Activated naive CD4-positive, alpha-beta T cell treated with anti-CD3 and anti-CD28 coated beads, Interleukin-2, amount 50 U/mL, for 24 hours (primary cell): Measurements from ENCODE around the gene ACOT12.

Source experiments
- H3K27ac Mint-ChIP-seq: one replicate; pipeline ENCODE4 v1.8.0; 2021; ENCODE audit warnings: mild to moderate bottlenecking, mixed read lengths
- H3K27me3 Mint-ChIP-seq: one replicate; pipeline ENCODE4 v1.8.0; 2021; ENCODE audit warnings: mixed read lengths
- H3K36me3 Mint-ChIP-seq: one replicate; pipeline ENCODE4 v1.8.0; 2021; ENCODE audit warnings: mixed read lengths
- H3K4me1 Mint-ChIP-seq: one replicate; pipeline ENCODE4 v1.8.0; 2021; ENCODE audit warnings: mixed read lengths
- H3K4me3 Mint-ChIP-seq: one replicate; pipeline ENCODE4 v1.8.0; 2021; ENCODE audit warnings: mild to moderate bottlenecking, mixed read lengths
- H3K9me3 Mint-ChIP-seq: one replicate; pipeline ENCODE4 v1.8.0; 2021; ENCODE audit warnings: mixed read lengths

ACOT12 gene

DNA sequence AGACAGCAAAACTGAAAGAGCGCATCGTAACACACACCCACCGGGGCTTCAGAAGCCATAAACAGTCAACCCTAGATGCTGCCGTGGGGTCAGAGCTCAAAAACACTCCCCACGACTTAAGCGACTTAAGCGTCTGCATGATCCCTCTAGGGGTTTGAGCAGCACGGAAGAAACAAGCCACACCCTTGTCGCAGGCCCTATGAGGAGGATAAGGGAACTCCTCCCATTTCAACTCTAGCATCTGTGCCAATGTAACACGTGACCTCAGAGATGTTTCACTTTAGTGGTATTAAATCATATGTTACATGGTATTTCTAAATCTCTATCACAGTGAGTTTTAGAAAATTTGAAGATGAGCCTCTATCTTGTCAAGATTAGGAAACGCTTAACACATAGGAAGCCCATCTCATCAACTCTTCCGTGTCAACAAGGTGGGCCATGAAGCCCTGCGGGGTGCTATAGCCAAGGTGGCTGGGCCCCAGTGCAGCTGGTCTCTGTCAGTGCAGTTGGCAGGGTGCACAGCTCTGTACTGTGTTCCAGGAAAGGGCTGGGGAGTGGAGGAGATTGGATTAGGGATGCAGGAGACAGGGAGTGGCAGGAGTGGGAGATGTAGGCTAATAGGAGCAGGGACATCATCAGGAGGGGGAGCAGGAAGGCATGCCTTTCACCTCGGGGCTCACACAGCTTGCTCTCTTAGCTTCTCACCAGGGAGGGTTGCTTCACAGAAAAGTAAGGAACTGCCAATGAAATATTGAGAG is 59.5 kb downstream of the ACOT12 start:
- Mint-ChIP-seq H3K9me3 (no peaks in the 10 kb centered on the region), H3K4me1 (no peaks in the 10 kb centered on the region), H3K27ac (no peak overlapping the region), H3K27me3 (no peaks in the 10 kb centered on the region), H3K4me3 (no peak overlapping the region), H3K36me3 (peaks cover 1% of the 10 kb centered on the region)

DNA sequence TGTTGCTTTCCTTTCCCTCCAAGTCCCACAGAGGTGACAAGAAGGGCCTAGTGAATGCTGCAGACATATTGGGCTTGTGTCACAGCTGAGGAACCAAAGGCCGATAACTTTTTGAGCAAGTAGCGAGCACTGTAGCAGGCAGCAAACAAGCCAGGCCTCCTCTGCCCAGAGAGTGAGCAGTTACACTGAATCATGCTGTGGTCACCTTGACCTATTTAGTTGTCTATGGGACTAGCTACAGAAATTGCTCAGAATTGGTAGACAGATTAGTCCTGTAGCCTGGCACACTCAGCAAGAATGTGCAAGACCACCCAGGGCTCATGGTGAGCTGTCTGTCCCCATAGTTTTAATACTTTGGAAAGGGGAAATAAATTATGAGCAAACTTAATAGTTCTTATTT is 67.4 kb downstream of the ACOT12 start:
- Mint-ChIP-seq H3K36me3 (no peaks in the 10 kb centered on the region), H3K27me3 (peaks cover 2% of the 10 kb centered on the region), H3K4me3 (no peak overlapping the region), H3K9me3 (no peaks in the 10 kb centered on the region), H3K27ac (no peak overlapping the region), H3K4me1 (no peaks in the 10 kb centered on the region)

DNA sequence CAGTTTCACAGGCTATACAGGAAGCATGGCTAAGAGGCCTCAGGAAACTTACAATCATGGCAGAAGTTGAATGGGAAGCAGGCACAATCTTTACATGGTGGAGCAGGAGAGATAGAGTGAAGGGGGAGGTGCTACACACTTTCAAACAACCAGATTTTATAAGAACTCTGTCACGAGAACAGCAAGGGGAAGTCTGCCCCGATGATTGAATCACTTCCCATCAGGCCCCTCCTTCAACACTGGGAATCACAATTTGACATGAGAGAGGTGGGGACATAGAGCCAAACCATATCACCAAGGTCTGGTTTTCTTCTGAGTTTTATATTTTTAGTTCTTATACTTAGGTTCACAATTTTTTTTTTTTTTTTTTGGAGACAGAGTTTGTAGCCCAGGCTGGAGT is 76.4 kb downstream of the ACOT12 start:
- H3K4me1 Mint-ChIP-seq: no peaks in the 10 kb centered on the region
- no peak overlapping the region for H3K27ac Mint-ChIP-seq
- H3K36me3 Mint-ChIP-seq: peaks cover 6% of the 10 kb centered on the region
- no peaks in the 10 kb centered on the region for H3K27me3 Mint-ChIP-seq
- no peaks in the 10 kb centered on the region for H3K9me3 Mint-ChIP-seq
- H3K4me3 Mint-ChIP-seq: no peak overlapping the region

DNA sequence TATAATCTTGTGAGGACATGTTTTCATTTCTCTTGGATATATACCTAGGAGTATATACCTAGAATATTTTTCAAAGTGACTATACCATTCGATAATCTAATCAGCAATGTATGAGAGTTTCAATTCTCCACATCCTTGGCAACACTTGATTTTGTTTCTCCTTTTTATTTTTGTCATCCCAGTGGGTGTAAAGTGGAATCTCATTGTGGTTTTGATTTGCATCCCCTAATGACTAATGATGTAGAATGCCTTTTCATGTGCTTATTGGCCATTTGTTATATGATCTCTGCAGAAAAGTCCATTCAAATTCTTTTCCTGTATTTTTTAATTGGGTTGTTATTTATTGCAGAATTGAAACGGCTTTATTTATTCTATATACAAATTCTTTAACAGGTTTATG is 77.4 kb downstream of the ACOT12 start:
- H3K9me3 Mint-ChIP-seq: no peaks in the 10 kb centered on the region
- H3K27me3 Mint-ChIP-seq: no peaks in the 10 kb centered on the region

DNA sequence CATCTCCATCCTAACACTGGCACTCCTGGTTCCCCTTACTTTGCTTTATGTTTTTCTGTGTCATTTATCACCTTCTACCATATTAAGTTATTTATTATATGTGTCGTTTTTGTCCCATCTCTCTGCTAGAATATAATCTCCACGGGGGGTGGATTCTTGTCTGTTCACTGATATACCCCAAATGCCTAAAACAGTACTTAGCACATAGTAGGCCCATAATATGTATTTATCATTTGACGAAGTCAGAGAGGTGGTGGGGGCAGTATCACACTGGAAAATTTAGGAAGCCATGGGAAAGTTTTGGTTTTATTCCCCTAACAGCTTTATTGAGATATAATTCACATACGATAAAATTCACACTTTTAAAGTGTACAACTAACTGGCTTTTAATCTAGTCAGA is 78.1 kb downstream of the ACOT12 start:
- Mint-ChIP-seq H3K27me3 (no peaks in the 10 kb centered on the region), H3K4me1 (no peaks in the 10 kb centered on the region), H3K36me3 (peaks cover 8% of the 10 kb centered on the region), H3K9me3 (no peaks in the 10 kb centered on the region), H3K4me3 (no peak overlapping the region), H3K27ac (no peak overlapping the region)

More for the DNA sequence above, 77.4 kb downstream of the ACOT12 start:
- Mint-ChIP-seq H3K27ac (no peak overlapping the region), H3K4me3 (no peak overlapping the region), H3K4me1 (no peaks in the 10 kb centered on the region), H3K36me3 (peaks cover 6% of the 10 kb centered on the region)

DNA sequence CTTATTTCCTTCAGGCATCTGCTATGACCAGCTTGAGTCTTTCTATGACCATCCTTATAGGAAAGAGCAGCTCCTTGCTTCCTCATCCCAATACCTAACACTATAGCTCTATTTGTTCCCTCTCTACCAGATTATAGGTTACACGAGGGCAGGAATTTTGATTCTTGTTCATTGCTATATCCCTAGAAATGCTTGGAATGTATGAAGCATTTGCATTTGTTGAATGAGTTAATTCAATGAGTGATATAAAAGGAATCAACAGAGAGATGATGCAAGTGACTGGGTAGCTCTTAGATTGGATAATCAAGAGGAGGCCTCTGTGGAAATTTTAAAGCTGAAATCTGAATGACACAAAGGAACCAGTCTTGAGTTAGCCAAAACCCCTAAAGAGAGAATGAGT is 78.6 kb downstream of the ACOT12 start:
- H3K4me1 Mint-ChIP-seq: no peaks in the 10 kb centered on the region
- peaks cover 8% of the 10 kb centered on the region for H3K36me3 Mint-ChIP-seq
- H3K9me3 Mint-ChIP-seq: no peaks in the 10 kb centered on the region
- H3K27me3 Mint-ChIP-seq: no peaks in the 10 kb centered on the region
- H3K27ac Mint-ChIP-seq: no peak overlapping the region
- no peak overlapping the region for H3K4me3 Mint-ChIP-seq

DNA sequence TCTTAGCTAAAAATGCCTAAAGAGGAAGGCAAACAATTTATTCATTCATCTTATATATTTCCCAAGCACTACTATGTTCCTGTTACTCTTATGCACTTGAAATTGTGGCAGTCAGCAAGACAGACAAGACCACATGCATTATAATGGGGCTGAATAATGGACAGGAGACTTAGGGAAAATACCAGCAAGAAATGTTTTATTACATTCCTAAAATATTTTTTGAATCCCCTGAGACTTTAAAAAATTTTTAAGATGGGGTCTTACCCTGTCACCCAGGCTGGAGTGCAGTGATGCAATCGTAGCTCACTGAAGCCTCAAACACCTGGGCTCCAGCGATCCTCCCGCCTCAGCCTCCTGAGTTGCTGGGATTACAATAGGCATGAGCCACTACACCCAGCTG is 79.4 kb downstream of the ACOT12 start:
- Mint-ChIP-seq H3K4me1 (no peaks in the 10 kb centered on the region), H3K27me3 (no peaks in the 10 kb centered on the region), H3K27ac (peak overlapping the region; percentile 14), H3K4me3 (no peak overlapping the region), H3K9me3 (no peaks in the 10 kb centered on the region), H3K36me3 (peaks cover 10% of the 10 kb centered on the region)

DNA sequence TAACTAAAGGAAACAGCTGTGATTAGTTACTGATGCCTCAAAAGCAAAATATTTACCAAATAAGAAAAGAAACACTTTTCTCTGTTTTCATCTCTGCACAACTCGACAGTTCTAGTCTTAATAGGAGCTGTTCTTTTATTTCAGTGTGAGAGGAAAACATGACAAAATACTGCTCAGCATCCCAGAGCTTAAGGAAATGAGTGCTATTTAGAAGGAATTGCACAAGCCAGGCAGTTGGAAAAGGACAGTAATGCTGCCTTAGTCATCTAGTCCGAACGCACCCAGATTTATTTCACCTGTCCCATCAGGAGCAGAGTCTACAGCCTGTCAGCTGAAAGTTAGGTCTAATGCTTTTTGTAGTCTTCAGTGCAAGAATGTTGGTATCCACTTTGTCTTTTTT is 80.2 kb downstream of the ACOT12 start:
- H3K4me1 Mint-ChIP-seq: no peaks in the 10 kb centered on the region
- H3K9me3 Mint-ChIP-seq: no peaks in the 10 kb centered on the region
- no peak overlapping the region for H3K27ac Mint-ChIP-seq
- no peak overlapping the region for H3K4me3 Mint-ChIP-seq
- H3K27me3 Mint-ChIP-seq: no peaks in the 10 kb centered on the region
- peaks cover 10% of the 10 kb centered on the region for H3K36me3 Mint-ChIP-seq

DNA sequence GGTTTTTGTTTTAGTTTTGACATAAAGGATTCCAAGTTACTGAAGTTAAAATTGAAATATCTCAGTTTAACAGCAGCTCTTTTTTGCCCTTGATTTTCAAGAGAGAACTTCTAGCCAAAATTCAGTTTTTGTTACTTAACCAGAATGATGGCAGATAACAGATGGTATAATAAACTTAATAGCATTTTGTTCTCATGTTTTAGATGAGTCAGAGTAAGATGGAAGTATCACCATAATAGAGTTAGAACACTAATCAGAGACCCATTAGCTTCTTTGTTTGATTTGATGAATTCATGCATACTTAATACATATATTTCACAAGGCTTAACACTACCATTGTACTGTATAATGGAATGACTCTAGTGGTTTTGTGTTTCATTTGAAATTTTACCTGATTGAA is 80.7 kb downstream of the ACOT12 start:
- H3K27me3 Mint-ChIP-seq: no peaks in the 10 kb centered on the region
- no peak overlapping the region for H3K4me3 Mint-ChIP-seq
- H3K36me3 Mint-ChIP-seq: peaks cover 10% of the 10 kb centered on the region
- H3K27ac Mint-ChIP-seq: no peak overlapping the region
- H3K9me3 Mint-ChIP-seq: no peaks in the 10 kb centered on the region
- no peaks in the 10 kb centered on the region for H3K4me1 Mint-ChIP-seq

DNA sequence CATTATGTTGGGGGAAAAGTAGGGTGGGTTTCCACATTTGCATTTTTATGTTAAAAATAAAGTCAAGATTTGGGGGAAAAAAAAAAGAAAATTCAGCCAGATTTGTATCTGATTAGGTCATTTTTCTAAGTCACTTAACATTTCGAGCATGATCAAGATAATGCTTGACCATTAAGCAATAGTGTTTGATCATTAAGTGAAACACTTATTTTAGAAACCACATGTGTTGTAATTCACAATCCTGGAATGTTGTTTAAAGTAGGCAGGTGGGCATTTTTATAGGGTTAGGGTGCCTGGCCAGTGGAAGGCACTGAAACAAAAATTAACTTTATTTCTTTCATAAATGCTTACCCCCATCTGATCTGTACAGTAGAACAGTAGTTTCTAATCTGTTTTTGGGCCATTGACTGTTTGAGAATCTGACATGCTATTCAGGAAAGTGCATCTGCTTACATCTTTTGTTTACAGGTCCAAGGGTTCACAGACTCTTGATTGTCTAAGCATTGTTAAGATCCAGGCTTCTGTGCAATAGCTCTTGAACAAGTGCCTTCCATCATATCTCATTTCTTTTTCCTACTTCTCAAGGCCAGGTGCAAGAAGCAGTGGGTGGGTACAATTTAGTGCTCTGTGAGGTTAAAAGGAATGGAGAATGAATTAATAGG is 83.4 kb downstream of the ACOT12 start:
- H3K36me3 Mint-ChIP-seq: peaks cover 10% of the 10 kb centered on the region
- H3K27ac Mint-ChIP-seq: peak overlapping the region; percentile 23
- no peaks in the 10 kb centered on the region for H3K27me3 Mint-ChIP-seq
- H3K9me3 Mint-ChIP-seq: no peaks in the 10 kb centered on the region
- H3K4me3 Mint-ChIP-seq: no peak overlapping the region
- peaks cover 6% of the 10 kb centered on the region for H3K4me1 Mint-ChIP-seq

DNA sequence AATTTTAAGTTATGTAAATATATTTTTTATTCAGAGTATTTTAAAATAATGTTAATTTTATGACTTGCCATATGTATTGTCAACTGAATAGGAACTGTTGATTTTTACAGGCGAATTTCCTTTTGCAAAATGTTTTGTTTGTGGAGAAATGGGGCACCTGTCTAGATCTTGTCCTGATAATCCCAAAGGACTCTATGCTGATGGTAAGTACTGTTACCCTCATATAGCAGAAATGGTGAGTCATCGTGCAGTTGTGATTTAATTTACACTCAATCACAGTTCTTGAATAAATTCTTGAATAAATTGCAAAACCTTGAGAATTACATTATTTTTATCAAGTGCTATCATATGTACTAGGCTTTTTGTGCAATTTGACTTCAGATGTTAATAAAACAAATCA is 85.1 kb downstream of the ACOT12 start:
- H3K4me3 Mint-ChIP-seq: no peak overlapping the region
- H3K9me3 Mint-ChIP-seq: no peaks in the 10 kb centered on the region
- peaks cover 8% of the 10 kb centered on the region for H3K36me3 Mint-ChIP-seq

DNA sequence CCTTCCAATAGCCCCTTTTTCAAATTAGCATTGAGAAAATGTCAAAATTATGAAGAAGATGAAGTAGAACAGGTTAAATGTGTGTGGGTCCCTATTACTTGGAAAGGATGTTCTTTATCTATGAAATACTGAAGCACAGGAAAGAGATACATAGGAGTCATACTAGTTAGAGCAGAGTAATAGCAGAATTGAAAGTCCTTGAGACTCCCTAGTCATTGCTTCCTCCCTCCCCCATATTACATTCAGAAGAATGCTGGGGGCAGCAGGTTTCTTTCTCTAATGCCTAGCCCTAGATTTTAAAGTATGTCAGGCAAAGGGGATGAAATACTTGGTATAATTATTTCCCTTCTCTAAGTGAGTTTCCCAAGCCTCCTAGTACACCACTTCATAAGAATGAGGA is 88.1 kb downstream of the ACOT12 start:
- Mint-ChIP-seq H3K4me1 (peaks cover 34% of the 10 kb centered on the region), H3K4me3 (no peak overlapping the region), H3K27me3 (no peaks in the 10 kb centered on the region), H3K36me3 (peaks cover 4% of the 10 kb centered on the region), H3K9me3 (no peaks in the 10 kb centered on the region), H3K27ac (no peak overlapping the region)

More for the DNA sequence above, 85.1 kb downstream of the ACOT12 start:
- Mint-ChIP-seq H3K27me3 (no peaks in the 10 kb centered on the region), H3K4me1 (peaks cover 18% of the 10 kb centered on the region), H3K27ac (no peak overlapping the region)

DNA sequence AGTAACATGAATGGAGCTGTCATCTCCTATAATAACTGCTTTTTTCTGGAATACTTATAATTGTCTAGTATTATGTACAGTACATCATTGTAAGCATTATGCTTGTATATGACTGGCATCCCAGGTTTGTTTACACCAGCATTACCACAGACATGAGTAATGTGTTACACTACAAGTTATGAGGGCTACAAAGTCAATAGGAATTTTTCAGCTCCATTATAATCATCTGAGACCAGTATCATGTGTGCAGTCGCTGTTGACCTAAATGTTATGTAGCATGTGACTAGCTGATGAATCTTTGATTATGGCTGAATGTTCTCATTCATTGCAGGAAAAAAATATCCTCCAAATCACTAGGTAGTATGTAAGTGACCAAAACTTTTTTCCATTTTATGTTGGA is 90.4 kb downstream of the ACOT12 start:
- peaks cover 53% of the 10 kb centered on the region for H3K4me1 Mint-ChIP-seq
- H3K9me3 Mint-ChIP-seq: no peaks in the 10 kb centered on the region
- peak overlapping the region; percentile 42 for H3K4me3 Mint-ChIP-seq
- peaks cover 3% of the 10 kb centered on the region for H3K36me3 Mint-ChIP-seq
- H3K27ac Mint-ChIP-seq: no peak overlapping the region
- no peaks in the 10 kb centered on the region for H3K27me3 Mint-ChIP-seq

DNA sequence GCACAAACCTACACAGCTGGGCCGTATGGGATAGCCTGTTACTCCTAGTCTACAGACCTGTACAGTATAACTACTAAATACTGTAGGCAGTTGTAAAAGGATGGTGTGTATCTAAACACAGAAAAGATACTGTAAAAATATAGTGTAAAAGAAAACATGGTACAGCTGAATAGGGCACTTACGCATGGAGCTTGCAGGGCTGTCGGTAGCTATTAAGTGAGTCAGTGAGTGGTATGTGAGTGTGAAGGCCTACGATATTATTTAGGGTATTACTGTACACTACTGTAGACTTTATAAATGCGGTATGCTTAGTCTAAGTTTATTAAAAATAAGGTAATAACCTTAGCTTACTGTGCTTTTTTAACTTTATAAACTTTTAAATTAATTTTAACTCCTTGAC is 91.3 kb downstream of the ACOT12 start:
- Mint-ChIP-seq H3K36me3 (peaks cover 3% of the 10 kb centered on the region), H3K4me1 (peaks cover 61% of the 10 kb centered on the region), H3K9me3 (no peaks in the 10 kb centered on the region), H3K27ac (no peak overlapping the region), H3K27me3 (no peaks in the 10 kb centered on the region), H3K4me3 (peak overlapping the region; percentile 93)

DNA sequence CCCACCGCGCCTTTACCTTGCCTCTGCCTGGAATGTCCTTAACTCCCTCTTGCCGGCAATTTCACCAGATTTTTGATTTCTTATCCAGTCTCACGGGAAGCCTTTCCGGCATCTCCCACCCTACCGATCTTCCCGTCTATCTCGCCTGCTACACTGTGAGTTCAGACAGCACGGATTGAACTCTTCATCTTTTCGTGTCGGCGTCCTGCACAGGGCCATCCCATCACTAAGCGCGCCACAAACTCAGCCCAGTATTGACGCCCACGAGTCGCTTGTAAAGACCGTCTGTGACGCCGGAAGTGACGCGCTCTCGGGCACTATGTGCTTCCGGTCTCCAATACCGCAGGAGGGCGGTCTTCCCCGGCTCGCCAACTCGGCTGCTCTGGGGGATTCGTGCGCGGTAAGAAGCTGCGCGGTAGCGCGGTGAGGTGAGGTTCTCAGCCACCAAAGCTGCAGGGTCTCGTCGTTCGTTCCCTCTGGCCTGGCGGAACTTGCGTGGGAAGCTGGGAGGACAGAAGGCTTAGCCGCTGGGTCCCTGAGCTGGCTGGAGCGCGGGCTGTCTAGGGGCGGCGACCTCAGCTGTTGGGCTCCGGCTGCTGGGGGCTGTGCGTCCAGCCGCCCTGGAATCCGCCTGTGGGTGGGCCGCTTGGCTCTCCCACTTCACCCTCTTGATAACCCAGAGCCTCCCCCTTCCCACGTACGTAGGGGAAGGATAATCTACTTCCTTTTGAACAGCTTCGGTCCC is 92.5 kb downstream of the ACOT12 start, which contains the start of gene ZCCHC9:
Gene ZCCHC9, plus strand, starts transcription at position 317 of the 745 bp plus-strand sequence. CDS start 3,171 bp downstream, outside the sequence.
- Mint-ChIP-seq H3K9me3 (no peaks in the 10 kb centered on the region), H3K4me3 (peak within 1 kb of the TSS; percentile 93), H3K4me1 (peaks cover 67% of the 10 kb centered on the region), H3K27ac (peak within 1 kb of the TSS; percentile 94), H3K36me3 (peaks cover 6% of the 10 kb centered on the region), H3K27me3 (no peaks in the 10 kb centered on the region)

DNA sequence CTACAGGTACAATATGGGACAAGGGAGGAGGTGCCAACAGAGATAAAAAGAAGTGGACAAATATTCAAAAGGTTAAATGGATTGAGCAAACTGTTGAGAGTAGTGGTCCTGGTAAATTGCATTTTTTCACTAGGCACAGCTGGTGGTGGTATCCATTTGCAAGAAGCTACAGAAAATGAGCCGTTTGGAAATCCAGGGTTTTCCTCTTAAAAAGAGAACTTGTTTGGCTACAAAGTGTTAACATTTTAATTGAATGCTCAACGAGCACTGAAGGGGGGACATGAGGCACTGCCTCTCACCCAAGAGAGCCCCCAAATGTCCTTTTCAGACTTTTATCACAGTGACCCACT is 93.0 kb downstream of the ACOT12 start:
- Mint-ChIP-seq H3K4me1 (peaks cover 64% of the 10 kb centered on the region), H3K27ac (peak overlapping the region; percentile 94), H3K4me3 (peak overlapping the region; percentile 93)

More for the DNA sequence above, 93.0 kb downstream of the ACOT12 start:
- Mint-ChIP-seq H3K36me3 (peaks cover 6% of the 10 kb centered on the region), H3K27me3 (no peaks in the 10 kb centered on the region), H3K9me3 (no peaks in the 10 kb centered on the region)
